Frontal cortex (tissue), 4 donors: Measurements from ENCODE around the gene ITPKB. TPM values are rescaled to one million over a fixed set of nuclear protein-coding genes. Genes with fewer than 3 reads are reported as not detected.
"Not testable (repeated sequence)": the region's sequence is repeated elsewhere in the genome, so short reads cannot be mapped to it uniquely, and the experiment has no call there.

Experiments used
- DNase-seq, 2 donors: peaks; one replicate each; pipeline ENCODE4 v3.0.0; 2012; ENCODE audit warnings: low spot score in 2 of 2
- FAIRE-seq: peaks from 2 replicates; lab custom pipeline; 2012; peaks lifted over from hg19 to GRCh38; lab: Jason Lieb, UNC
- total RNA-seq: library from RNA; depleted of rRNA; stranded (reverse); fragments of >200 nt; gene quantifications from one replicate; pipeline ENCODE4 v1.2.3, GENCODE V29; 2014
- donor health status: control.
- donor health status: control.
- donor health status: control.

ITPKB gene
- total RNA-seq, 1 donor from 2014 or later: 3.3 TPM

GRCh38 chr1:226733304-226733703 is 5.8 kb downstream of the ITPKB start:
- FAIRE-seq: no peak
- no peak for DNase-seq

GRCh38 chr1:226732856-226733291 is 6.2 kb downstream of the ITPKB start:
- FAIRE-seq (no peak), DNase-seq (no peak)

- no peak for FAIRE-seq
- DNase-seq: no peak
These were observed 7.7 kb downstream of the ITPKB start for GRCh38 chr1:226731257-226731893.

GRCh38 chr1:226730836-226731235 is 8.2 kb downstream of the ITPKB start:
- no peak for DNase-seq
- no peak for FAIRE-seq

GRCh38 chr1:226730071-226730470 is 9.0 kb downstream of the ITPKB start:
- no peak for FAIRE-seq
- DNase-seq: no peak

- DNase-seq (no peak), FAIRE-seq (no peak)
These were observed 10.6 kb downstream of the ITPKB start for GRCh38 chr1:226728448-226728847.

GRCh38 chr1:226725897-226726267 is 13.2 kb downstream of the ITPKB start:
- FAIRE-seq (no peak), DNase-seq (no peak)

- DNase-seq: no peak
- FAIRE-seq: no peak
These were observed 15.2 kb downstream of the ITPKB start for GRCh38 chr1:226723657-226724532.

- FAIRE-seq (no peak), DNase-seq (no peak)
These were observed 16.0 kb downstream of the ITPKB start for GRCh38 chr1:226722901-226723656.

- DNase-seq (no peak), FAIRE-seq (no peak)
These were observed 16.7 kb downstream of the ITPKB start for GRCh38 chr1:226722240-226722900.

GRCh38 chr1:226720574-226720973 is 18.5 kb downstream of the ITPKB start:
- FAIRE-seq, DNase-seq: not testable (repeated sequence)

GRCh38 chr1:226719596-226720387 is 19.3 kb downstream of the ITPKB start:
- FAIRE-seq (no peak), DNase-seq (no peak)

GRCh38 chr1:226717256-226717909 is 21.7 kb downstream of the ITPKB start:
- FAIRE-seq (no peak), DNase-seq (no peak)

- DNase-seq (no peak), FAIRE-seq (no peak)
These were observed 22.5 kb downstream of the ITPKB start for GRCh38 chr1:226716577-226716976.

- FAIRE-seq: no peak
These were observed 24.9 kb downstream of the ITPKB start for GRCh38 chr1:226714148-226714547.

GRCh38 chr1:226712742-226713419 is 26.2 kb downstream of the ITPKB start:
- FAIRE-seq (no peak), DNase-seq (no peak)

More at GRCh38 chr1:226714148-226714547, 24.9 kb downstream of the ITPKB start:
- no peak for DNase-seq

GRCh38 chr1:226711976-226712741 is 26.9 kb downstream of the ITPKB start:
- no peak for DNase-seq
- FAIRE-seq: no peak
